A204.1 (cell line): ENCODE results near the gene BCL6.
"Not testable (repeated sequence)": the region's sequence is repeated elsewhere in the genome, so short reads cannot be mapped to it uniquely, and the experiment has no call there.

Experiments
- FAIRE-seq: peaks from 2 replicates; lab custom pipeline; 2012; peaks lifted over from hg19 to GRCh38; lab: Jason Lieb, UNC

Gene BCL6

DNA sequence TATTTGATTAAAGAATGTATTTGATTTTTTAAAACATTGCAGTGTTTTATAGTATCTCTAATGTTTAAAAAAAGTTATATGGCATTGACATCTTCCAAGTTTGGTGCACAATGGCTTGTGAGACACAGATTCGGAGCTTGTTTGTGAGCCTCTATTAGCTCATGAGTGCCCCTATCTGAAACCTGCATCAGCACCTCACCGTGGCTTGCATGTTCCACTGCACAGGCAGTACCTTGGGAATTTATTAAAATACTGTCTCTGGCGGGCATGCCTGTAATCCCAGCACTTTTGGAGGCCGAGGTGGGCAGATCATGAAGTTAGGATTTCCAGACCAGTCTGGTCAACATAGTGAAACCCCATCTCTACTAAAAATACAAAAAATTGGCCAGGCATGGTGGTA is 36.1 kb downstream of the BCL6 start:
- no peak for FAIRE-seq

- no peak for FAIRE-seq
These were observed 36.6 kb downstream of the BCL6 start for GRCh38 chr3:187708696-187709095.

DNA sequence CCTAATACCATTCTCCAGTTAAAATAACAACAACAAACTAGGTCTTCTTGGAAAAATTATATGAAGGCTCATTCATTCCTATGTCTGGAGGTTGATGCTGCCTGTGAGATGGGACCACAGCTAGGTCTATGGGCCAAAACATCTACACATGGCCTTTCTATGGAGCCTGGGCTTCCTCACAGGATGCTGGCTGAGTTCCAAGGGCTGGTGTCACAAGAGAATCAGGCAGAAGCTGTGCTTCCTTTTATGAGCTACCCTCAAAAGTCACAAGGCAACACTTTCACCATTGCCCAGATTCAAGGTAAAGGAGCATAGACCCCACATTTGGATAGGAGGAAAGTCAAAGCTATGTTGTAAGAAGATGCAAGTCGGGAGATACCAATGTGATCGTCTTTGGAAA is 38.3 kb downstream of the BCL6 start:
- no peak for FAIRE-seq

DNA sequence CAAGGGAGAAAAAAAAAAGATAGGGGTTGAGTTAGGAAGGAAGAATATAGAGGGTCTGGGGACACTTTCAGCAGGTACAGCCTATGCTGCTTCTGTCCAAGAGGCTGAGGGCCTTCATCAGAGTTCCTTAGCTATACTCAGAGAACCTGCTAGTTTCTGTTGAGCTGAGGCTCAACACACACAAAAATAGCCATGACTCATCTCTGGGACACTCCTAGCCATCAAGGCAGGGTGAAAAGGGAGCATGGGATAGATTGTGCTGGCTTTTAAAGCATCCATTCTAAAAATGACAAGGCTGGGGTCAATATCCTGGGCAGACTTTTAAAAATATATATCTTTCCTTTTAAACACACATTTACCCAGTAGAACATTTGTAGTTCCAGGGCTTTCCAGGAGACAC is 40.1 kb downstream of the BCL6 start:
- no peak for FAIRE-seq

DNA sequence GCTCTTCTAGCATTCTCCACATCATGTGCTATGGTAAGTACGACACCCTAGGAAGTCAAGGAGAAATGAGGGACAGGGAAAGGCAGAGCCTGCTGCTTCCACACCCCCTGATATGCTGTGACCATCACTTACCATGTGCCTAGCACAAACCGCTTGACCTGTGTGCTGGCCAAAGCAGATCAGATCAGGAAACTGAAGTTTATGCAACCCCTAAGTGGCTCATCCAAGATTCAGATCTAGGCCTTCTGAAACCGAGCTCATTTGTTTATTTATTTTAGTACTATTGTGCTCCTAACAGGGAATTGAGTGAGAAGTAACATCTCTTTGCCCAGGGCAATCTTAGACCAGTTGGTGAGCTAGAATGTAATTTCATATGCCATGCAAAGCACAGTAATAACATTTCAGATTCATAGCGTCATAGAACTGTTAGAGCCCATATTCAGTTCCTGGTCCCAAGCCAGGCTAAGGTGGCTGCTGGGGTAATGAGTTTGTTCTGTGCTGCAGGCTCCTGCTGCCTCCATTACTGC is 42.7 kb downstream of the BCL6 start, which contains the start of gene RTP2:
Gene RTP2 (minus strand): TSS at position 51 of the 527 bp plus-strand sequence. CDS start 429 bp downstream, outside the sequence.
- FAIRE-seq, result no peak

DNA sequence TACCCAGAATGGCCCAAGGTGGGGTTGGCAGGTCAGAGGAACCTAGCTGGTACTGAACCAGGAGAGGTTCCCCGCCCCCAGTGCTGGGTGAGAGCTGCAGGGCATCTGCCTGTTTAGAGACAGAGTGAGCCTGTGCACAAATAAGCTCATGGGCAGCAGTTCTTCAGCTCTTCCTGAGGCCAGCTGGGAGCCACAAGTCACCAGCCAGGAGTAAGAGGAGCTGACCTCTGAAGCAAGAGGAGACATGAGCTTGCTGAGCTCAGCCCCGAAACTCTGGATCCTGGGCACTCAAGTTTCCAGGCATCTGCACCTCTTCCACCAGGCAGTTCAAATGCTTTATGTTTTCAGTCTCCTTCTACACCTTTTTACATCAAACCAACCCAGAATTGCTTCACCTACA is 45.0 kb downstream of the BCL6 start:
- no peak for FAIRE-seq

DNA sequence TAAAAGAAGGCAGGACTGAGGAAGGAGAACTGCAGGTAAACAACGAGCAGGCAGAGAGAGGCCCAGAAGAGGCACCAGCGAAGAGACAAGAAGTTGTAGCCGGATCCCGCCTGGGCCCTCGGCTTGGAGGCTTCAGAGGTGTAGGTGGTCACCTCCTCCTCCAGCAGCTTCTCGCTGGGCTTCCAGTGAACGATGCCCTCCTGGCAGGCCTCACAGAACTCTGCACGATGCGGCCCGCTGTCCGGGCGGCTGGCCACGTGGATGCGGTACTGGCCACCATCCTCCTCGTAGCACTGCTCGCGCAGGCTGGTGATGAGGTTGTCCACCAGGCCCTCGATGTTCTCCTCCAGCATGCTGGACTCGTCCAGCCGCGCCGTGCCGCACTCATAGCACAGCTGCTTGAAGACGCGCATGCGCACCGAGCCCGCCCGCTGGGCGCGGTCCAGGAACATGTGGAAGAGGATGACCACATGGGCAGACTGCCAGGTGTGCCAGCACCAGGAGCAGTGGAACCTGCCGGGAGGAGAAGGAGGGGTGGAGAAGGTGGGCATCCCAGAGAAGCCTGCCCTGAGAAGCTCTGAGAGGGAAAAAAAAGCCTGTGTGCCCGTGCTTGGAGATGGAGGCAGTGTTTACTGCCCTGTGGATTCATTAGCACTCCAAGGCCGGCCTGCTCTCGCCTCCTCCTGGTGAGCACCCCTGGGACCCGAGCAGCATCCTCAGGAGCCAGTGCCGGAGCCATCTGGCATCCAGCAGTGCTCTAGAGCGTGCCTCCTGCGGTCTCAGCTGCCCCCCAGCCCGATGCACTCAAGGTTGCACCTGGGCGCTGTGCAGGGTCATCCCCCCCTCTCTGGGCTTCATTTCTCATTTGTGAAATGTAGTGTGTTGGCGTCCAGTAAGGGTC is 46.5 kb downstream of the BCL6 start:
- no peak for FAIRE-seq

DNA sequence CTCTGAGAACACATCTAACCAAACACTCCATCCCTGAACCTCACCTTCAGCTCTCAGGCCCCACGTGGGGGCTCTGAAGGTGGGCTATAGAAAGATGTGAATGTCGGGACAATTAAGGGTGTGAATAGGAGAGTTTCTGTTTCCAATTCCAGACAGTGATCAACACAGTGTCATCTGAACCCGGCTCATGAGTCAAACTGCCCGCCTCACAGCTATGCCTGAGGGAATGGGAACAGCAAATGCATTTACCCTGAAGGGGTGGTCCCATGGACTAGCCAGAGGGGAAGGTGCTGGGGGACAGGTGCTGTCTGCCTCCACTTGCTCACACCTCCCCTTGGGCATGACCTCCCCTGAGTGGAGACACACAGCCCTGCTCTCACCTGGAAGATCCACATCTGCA is 49.2 kb downstream of the BCL6 start:
- FAIRE-seq, result no peak

- no peak for FAIRE-seq
These were observed 49.8 kb downstream of the BCL6 start for GRCh38 chr3:187695449-187695848.

GRCh38 chr3:187694801-187695200 is 50.5 kb downstream of the BCL6 start:
- FAIRE-seq, result no peak

GRCh38 chr3:187693431-187693830 is 51.8 kb downstream of the BCL6 start:
- FAIRE-seq, result no peak

- FAIRE-seq, result no peak
These were observed 55.3 kb downstream of the BCL6 start for GRCh38 chr3:187689984-187690383.

GRCh38 chr3:187686621-187687273 is 58.5 kb downstream of the BCL6 start:
- no peak for FAIRE-seq

- no peak for FAIRE-seq
These were observed 59.3 kb downstream of the BCL6 start for GRCh38 chr3:187685948-187686347.

- FAIRE-seq, result no peak
These were observed 60.4 kb downstream of the BCL6 start for GRCh38 chr3:187684880-187685279.

DNA sequence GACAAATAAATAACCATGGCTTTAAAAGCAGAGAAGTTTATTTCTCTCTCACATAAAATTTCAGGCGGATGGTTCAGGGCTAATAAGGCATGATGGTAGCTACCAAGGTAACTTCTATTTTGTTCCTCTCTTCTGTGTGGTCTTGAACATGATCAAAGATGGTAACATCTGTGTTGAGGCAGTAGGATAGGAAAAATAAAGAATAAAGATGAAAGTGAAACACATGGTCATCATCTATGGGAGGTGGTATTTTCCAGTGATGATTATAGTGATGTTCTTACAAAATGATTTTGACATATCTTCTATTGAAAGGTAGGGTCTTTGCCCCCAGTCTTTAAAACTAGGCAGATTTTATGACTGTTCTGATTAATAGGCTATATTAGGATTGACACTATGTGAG is 60.8 kb downstream of the BCL6 start:
- no peak for FAIRE-seq

DNA sequence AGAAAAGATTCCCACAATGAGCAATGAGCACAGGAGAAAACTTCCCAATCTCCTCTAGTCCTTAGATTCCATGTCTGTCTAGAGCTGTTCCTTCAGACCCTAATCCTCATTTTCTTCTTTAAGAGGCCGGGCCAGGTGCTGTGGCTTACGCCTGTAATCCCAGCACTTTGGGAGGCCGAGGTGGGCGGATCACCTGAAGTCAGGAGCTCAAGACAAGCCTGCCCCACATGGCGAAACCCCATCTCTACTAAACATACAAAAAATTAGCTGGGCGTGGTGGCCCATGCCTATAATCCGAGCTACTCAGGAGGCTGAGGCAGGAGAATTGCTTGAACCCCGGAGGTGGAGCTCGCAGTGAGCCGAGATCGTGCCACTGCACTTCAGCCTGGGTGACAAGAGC is 63.5 kb downstream of the BCL6 start:
- FAIRE-seq, result not testable (repeated sequence)

DNA sequence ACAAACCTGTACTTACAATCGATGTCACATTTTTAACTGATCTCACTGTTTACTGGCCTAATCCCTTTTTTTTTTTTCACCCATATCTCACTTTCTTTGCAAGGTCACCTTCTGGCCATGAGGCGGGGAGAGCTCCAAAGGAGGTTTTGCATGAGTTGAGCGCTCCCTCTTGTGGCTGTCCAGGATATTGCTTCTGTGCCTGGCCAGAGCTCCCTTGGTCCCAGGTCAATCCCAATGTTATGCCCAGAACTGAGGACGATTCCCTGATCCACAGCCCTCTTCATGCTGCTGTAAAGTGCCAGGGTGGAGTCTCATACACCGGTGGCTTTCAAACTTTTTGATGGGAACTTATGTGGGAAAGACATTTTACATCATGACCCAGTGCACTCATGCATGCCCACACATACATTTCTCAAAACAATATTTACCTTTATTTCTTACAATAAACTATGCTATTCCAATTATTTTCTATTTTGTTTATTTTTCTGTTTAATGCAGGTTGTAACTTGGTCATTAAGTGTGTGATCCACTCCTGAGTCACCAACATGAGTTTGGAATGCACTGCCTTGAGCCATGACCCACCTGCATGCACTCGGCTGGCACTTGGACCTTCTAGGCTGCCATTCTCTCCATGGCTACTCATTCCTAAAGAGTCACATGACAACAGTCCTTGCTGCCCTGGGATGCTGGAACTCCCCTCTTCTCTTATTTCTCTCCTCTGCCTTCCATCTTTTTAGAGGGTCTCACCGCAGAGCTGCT is 65.5 kb downstream of the BCL6 start:
- FAIRE-seq, result peak; percentile 19

DNA sequence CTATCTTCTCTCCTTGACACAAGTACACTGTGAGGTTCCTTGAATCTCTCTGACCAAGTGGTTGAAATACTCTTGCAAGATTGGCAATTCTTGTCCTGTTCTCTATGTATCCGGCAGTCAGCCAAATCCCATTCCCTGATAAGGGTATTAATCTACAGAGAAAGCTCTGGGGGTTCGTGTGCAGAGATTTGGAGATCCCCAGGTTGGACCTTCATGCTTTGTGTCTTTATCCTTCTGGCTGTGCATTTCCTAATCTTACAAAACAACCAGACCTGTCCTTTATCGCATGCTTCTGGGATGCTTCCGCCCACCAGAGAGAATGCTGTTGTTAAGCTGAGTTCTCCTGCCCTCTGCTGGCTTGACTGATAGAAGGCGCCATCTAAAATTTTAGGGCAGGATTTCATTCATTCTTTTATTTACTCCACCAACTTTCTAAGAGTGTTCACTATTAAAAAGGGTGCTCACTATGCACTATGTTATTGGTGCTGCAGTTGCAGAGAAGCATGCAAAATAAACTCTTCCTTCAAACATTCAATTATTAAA is 66.5 kb downstream of the BCL6 start:
- no peak for FAIRE-seq

DNA sequence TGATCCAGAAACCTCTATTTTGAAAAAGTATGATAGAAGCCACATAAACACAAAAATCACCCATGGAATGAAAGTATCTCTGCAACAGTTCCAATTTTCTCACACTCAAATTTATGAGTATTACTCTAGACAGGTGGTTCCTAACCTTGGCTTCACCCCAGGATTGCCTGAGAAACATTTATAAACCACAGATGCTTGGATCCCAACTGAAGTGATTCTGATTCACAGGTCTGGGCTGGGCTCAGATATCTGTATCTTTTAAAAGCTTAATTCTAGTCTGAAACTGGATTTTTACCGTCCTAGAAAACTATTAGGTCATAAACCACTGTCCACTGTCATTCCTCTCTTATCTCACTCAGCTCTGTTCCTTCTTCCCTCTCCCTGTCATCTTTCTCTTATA is 67.7 kb downstream of the BCL6 start:
- FAIRE-seq, result no peak

GRCh38 chr3:187673012-187673411 is 72.3 kb downstream of the BCL6 start:
- no peak for FAIRE-seq
